ENCODE data around the gene ERP44.

DNA sequence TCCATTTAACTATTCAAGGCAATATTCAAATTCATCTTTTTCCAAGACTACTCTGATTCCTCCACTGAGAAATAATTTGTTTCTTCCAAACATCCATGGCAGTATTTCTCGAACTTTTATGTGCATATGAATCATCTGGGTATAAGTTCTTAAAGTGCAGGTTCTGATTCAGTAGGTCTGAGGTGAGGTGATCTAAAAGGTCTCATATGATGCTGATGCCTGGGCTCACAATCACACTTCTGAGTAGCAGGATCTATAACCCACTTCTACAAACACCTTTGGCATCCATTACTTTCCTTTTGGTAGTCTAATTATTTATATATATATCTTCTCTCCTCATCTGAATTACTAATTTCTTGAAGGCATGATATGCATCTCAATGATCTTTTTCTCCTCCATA lies 7.2 kb downstream of the ERP44 start:
- no peak for TF ChIP-seq CTCF (IDR thresholded peaks at IDR 0.05)
- TF ChIP-seq EZH2phosphoT487 (IDR thresholded peaks at IDR 0.05): no peak
